Heart right ventricle (tissue), 16 donors: Measurements from ENCODE around the gene RALGPS1. TPM values are rescaled to one million over a fixed set of nuclear protein-coding genes. Genes with fewer than 3 reads are reported as not detected.

ENCODE experiments used
- ATAC-seq, 8 donors: fragments of 200-7000 bp; cut with Tn5 transposase; one replicate each; pipeline ENCODE4 v1.9.1; 2020; ENCODE audit warnings: mild to moderate bottlenecking in 8 of 8, moderate library complexity in 8 of 8, moderate number of reproducible peaks in 1 of 8
- DNase-seq, 2 donors: peaks; one replicate each; pipeline ENCODE4 v3.0.0-alpha.2; 2020
- H3K27ac ChIP-seq, 10 donors: fragments of 200-600 bp; sonication (generic) in 2 of 10; one replicate each; pipeline versions ENCODE4 v1.5.0 to v1.8.0; 2020 to 2022; ENCODE audit warnings: mild to moderate bottlenecking in 3 of 10
- H3K27me3 ChIP-seq, 7 donors: fragments of 200-600 bp; one replicate each; pipeline ENCODE4 v1.8.0; 2021 to 2022; ENCODE audit warnings: mild to moderate bottlenecking in 2 of 7
- H3K36me3 ChIP-seq, 9 donors: fragments of 200-600 bp; sonication (generic) in 1 of 9; one replicate each; pipeline versions ENCODE4 v1.5.0 to v1.8.0; 2020 to 2022; ENCODE audit warnings: mild to moderate bottlenecking in 2 of 9
- H3K4me1 ChIP-seq, 9 donors: fragments of 200-600 bp; sonication (generic) in 1 of 9; one replicate each; pipeline versions ENCODE4 v1.5.0 to v1.8.0; 2020 to 2022; ENCODE audit warnings: mild to moderate bottlenecking in 4 of 9
- H3K4me3 ChIP-seq, 10 donors: fragments of 200-600 bp; sonication (generic) in 2 of 10; one replicate each; pipeline versions ENCODE4 v1.5.0 to v1.8.0; 2020 to 2022; ENCODE audit warnings: mild to moderate bottlenecking in 7 of 10, moderate library complexity in 2 of 10
- H3K9me3 ChIP-seq, 11 donors: fragments of 200-600 bp in 10 of 11; sonication (generic) in 2 of 11; one replicate each; pipeline versions ENCODE4 v1.5.0 to v1.8.0; 2013 to 2022; ENCODE audit warnings: mild to moderate bottlenecking in 2 of 11, control low read depth in 1 of 11, moderate library complexity in 1 of 11
- CTCF ChIP-seq, 9 donors: fragments of 200-600 bp; sonication (generic) in 2 of 9; IDR thresholded peaks; one replicate each; pipeline versions ENCODE4 v1.5.0 to v1.8.0; 2021 to 2022; ENCODE audit warnings: antibody characterized with exemption in 9 of 9, mild to moderate bottlenecking in 5 of 9, moderate library complexity in 1 of 9
- WGBS, 2 donors: extraction: QIAGEN DNeasy Blood & Tissue Kit; methylation state at CpG; one replicate each; pipeline ENCODE4 v1.1.7; 2013; ENCODE audit warnings: inconsistent platforms in 1 of 2; 5-methylcytosine and 5-hydroxymethylcytosine counted together
- intact Hi-C, 10 donors: fragments of 100-400 bp; cut with DNase I; formaldehyde crosslinking; loops; one replicate each; pipeline versions ENCODE4 v1.11.1 to v1.14.2; 2022
- polyA plus RNA-seq, 2 donors: library from polyadenylated mRNA; stranded (reverse); fragments of 200-250 nt; gene quantifications; one replicate each; pipeline ENCODE4 v1.2.3, GENCODE V29; 2013
- total RNA-seq, 10 donors: library from RNA; stranded (reverse); fragmentation: NEBNext Ultra II Directional in 3 of 10; extraction: Animal tissue kit (Norgen Biotek cat#: 25700) in 3 of 10; gene quantifications; one replicate each; pipeline versions ENCODE4 v1.2.1 to v1.2.4, GENCODE V29; 2021 to 2023
- donor health status: Arrhythmogenic right ventricular cardiomyopathy.
- donor health status: ischemic (EF 13 %, LVEDD 7.1; RV severe dilation, severe dysfunction).
- donor health status: healthy with polysubstance abuse.
- donor health status: DM: no; HTN: yes; CAD: no.
- donor health status: DM: no; HTN: no; CAD: no.
- donor health status: ischemic (EF 25% LVEDD 6.9; RV normal size, moderate dysfunction).
- donor health status: ischemic (EF 25% LVEDD 5.7; RV mildly dilated, moderate dysfunction).
- donor health status: healthy.
- donor health status: DM: yes; HTN: yes; CAD: no.
- donor health status: Ischemic cardiomyopathy.
- donor health status: ischemic (EF 35%, LVEDD 5.7; RV mildly dilated, moderate dysfunction).
- donor health status: nonischemic (EF 11% LVEDD 7.7; RV severe dilation, severe dysfunction).
- donor health status: DM: yes; HTN: yes; CAD: no.
- donor health status: PGD.
- donor health status: ischemic (EF 29% LVEDD 5.4; RV normal size, mild dysfunction).
- donor health status: nonischemic (EF 23%, LVEDD 6.1; RV moderate dilation, normal function).

Gene RALGPS1
- total and polyA plus RNA-seq, 12 donors = 4.2 to 25.0 (median 16.8) TPM

DNA sequence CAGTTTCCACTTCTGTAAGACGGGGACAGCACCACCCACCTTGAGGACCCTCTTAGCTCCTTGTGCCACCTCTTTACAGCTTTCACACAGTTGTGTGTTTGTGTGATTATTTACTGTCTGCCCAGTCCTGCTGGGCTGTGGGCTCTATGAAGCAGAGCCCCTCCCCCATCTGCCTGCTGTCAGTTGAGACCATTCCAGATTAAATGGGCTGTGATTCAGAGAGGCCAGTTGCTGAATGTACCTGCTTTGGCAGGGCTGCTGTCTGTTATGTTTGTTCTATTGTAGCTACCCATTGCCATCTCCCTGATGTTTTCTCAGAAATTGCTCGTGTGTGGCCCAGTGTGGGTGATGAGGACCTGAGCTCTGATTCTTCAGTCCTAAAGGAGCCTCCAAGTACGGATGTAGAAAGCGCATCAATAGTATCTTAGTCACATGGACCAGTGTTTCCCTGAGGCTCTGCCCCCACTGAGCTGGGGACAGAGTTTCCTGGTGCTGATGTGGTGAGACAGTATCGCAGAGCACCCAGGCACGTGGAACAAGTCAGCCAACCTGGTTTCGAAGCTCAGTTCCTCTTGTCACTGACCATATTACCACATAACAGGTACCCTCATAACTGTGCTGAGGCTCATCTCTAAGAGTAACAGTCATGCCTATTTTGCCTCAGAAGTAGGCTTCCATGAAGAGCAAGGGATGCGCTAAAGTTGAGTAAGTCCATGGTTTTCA, 204.2 kb downstream of the RALGPS1 start:
- 82% methylated on average over 8 of the region's 8 CpGs for WGBS, 2 donors
- Histone ChIP-seq H3K9me3 (no peaks in the 10 kb centered on the region), H3K4me1 (peaks cover 11 to 96% (median 72%) of the 10 kb centered on the region in 9 donors), H3K27me3 (peaks cover 0 to 26% (median 0%) of the 10 kb centered on the region in 7 donors), H3K36me3 (peaks cover 0 to 28% (median 0%) of the 10 kb centered on the region in 9 donors), H3K4me3 (peak overlapping the region in 1 of 10 donors; percentile 78), H3K27ac (peak overlapping the region in 2 of 10 donors; percentile 6 to 13)
- intact Hi-C loops = no loop called here
- DNase-seq (no peak), ATAC-seq (no peak)
- no peak for TF ChIP-seq CTCF (IDR thresholded peaks at IDR 0.05)

GRCh38 chr9:127119320-127119709, 204.7 kb downstream of the RALGPS1 start:
- no peak overlapping the region for H3K27ac ChIP-seq

GRCh38 chr9:127121628-127122175, 207.1 kb downstream of the RALGPS1 start:
- H3K9me3 ChIP-seq = no peaks in the 10 kb centered on the region
- peak overlapping the region in 9 of 10 donors; percentile 75 to 98 (median 91) for H3K27ac ChIP-seq
- no peak for TF ChIP-seq CTCF (IDR thresholded peaks at IDR 0.05)
- 11 to 12% methylated on average over 20 of the region's 20 CpGs for WGBS, 2 donors
- intact Hi-C loops = loop anchor here in 5 of 10 donors (5.0 to 10.0 kb wide), 6 partner anchors 44 to 157 kb away; no protein-coding TSS in a partner anchor
- H3K27me3 ChIP-seq = peaks cover 0 to 29% (median 0%) of the 10 kb centered on the region in 7 donors
- DNase-seq (no peak), ATAC-seq (peak; percentile 3 to 44 (median 31))
- H3K4me1 ChIP-seq = peaks cover 9 to 69% (median 53%) of the 10 kb centered on the region in 9 donors
- peak overlapping the region; percentile 50 to 94 (median 76) for H3K4me3 ChIP-seq
- peaks cover 0 to 28% (median 0%) of the 10 kb centered on the region in 9 donors for H3K36me3 ChIP-seq

More at GRCh38 chr9:127119320-127119709, 204.7 kb downstream of the RALGPS1 start:
- Histone ChIP-seq H3K4me1 (peaks cover 11 to 90% (median 72%) of the 10 kb centered on the region in 9 donors), H3K9me3 (no peaks in the 10 kb centered on the region), H3K36me3 (peaks cover 0 to 28% (median 0%) of the 10 kb centered on the region in 9 donors), H3K27me3 (peaks cover 0 to 29% (median 0%) of the 10 kb centered on the region in 7 donors), H3K4me3 (peak overlapping the region in 1 of 10 donors; percentile 78)
- WGBS, 2 donors = 84 to 87% methylated on average over 4 of the region's 4 CpGs
- no peak for TF ChIP-seq CTCF (IDR thresholded peaks at IDR 0.05)
- ATAC-seq (no peak), DNase-seq (no peak)
- intact Hi-C loops = no loop called here
